Measurements from ENCODE around the gene OMG.
A peak's percentile ranks its signal among the peaks of the same experiment; 100 is the strongest.
"Not testable (repeated sequence)": the region's sequence is repeated elsewhere in the genome, so short reads cannot be mapped to it uniquely, and the experiment has no call there.

The OMG gene

DNA sequence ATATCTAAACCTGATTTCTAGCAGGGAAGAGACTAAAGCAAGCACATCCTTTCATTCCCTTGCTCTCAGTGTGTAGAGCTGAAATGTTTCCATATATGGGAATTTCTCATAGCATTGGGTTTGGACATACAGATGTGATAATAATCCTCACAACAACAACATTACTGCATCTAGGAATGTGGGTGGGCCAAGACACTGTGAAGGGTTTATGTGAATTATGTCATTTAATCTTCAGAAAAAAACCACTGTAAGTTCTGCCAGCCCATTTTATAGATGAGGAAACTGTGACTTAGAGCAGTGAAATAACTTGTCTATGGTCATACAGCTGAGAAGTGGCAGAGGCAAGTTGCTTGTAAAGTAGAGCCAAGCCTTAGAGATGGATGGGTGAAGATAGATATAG, 5.2 kb downstream of the OMG start:
- Histone ChIP-seq H4K91ac (ENCODE audit: low read depth, low read length) (no peak overlapping the region), H2BK5ac (ENCODE audit: low read depth, low read length, poor library complexity) (no peak overlapping the region), H3K14ac (ENCODE audit: low read length) (no peak overlapping the region), H3K27ac (ENCODE audit: low read depth, low read length) (no peak overlapping the region), H3K4me2 (ENCODE audit: low read length) (no peak overlapping the region), H3K18ac (ENCODE audit: low read length) (no peak overlapping the region), H3K9ac (ENCODE audit: low read length) (no peak overlapping the region), H3K4me1 (ENCODE audit: control insufficient read depth in 1 of 2, insufficient read depth in 2 of 2, low read length in 2 of 2) (no peaks in the 10 kb centered on the region), H4K8ac (ENCODE audit: low read depth, low read length) (no peak overlapping the region), H3K4ac (ENCODE audit: low read depth, low read length) (no peak overlapping the region), H2AK5ac (ENCODE audit: low read length) (no peak overlapping the region), H3K27me3 (ENCODE audit: insufficient read depth, low read length) (no peaks in the 10 kb centered on the region), H2BK120ac (ENCODE audit: insufficient read depth, low read length, poor library complexity) (no peak overlapping the region), H3K23ac (ENCODE audit: low read length) (no peak overlapping the region), H3K9me3 (ENCODE audit: insufficient read depth, low read depth, low read length) (no peaks in the 10 kb centered on the region), H3K79me1 (ENCODE audit: low read length) (no peaks in the 10 kb centered on the region), H3K79me2 (ENCODE audit: control insufficient read depth, insufficient read depth, low read length, poor library complexity) (no peaks in the 10 kb centered on the region), H3K36me3 (ENCODE audit: control insufficient read depth in 1 of 2, insufficient read depth in 2 of 2, low read length in 2 of 2) (peaks cover 2% of the 10 kb centered on the region in 2 experiments), H4K12ac (ENCODE audit: low read depth, low read length) (no peak overlapping the region), H2AFZ (ENCODE audit: insufficient read depth, low read length, poor library complexity) (no peak overlapping the region), H3K4me3 (ENCODE audit: low read depth, low read length) (no peak overlapping the region), H2BK12ac (ENCODE audit: low read length) (no peak overlapping the region)
- DNase-seq, result no peak

- H3K27ac ChIP-seq (ENCODE audit: low read depth, low read length), result no peak overlapping the region
- no peak overlapping the region for H3K23ac ChIP-seq (ENCODE audit: low read length)
- H3K4ac ChIP-seq (ENCODE audit: low read depth, low read length), result no peak overlapping the region
- H3K14ac ChIP-seq (ENCODE audit: low read length), result no peak overlapping the region
- no peaks in the 10 kb centered on the region for H3K4me1 ChIP-seq (ENCODE audit: control insufficient read depth in 1 of 2, insufficient read depth in 2 of 2, low read length in 2 of 2)
- H2AK5ac ChIP-seq (ENCODE audit: low read length), result no peak overlapping the region
- no peak overlapping the region for H4K91ac ChIP-seq (ENCODE audit: low read depth, low read length)
- no peak overlapping the region for H2BK12ac ChIP-seq (ENCODE audit: low read length)
- H4K8ac ChIP-seq (ENCODE audit: low read depth, low read length), result no peak overlapping the region
- H3K9me3 ChIP-seq (ENCODE audit: insufficient read depth, low read depth, low read length), result no peaks in the 10 kb centered on the region
- no peak overlapping the region for H2BK5ac ChIP-seq (ENCODE audit: low read depth, low read length, poor library complexity)
- no peak overlapping the region for H3K4me2 ChIP-seq (ENCODE audit: low read length)
- no peak overlapping the region for H2BK120ac ChIP-seq (ENCODE audit: insufficient read depth, low read length, poor library complexity)
- H3K4me3 ChIP-seq (ENCODE audit: low read depth, low read length), result no peak overlapping the region
- H3K79me2 ChIP-seq (ENCODE audit: control insufficient read depth, insufficient read depth, low read length, poor library complexity), result no peaks in the 10 kb centered on the region
- DNase-seq, result no peak
- no peak overlapping the region for H3K18ac ChIP-seq (ENCODE audit: low read length)
- H4K12ac ChIP-seq (ENCODE audit: low read depth, low read length), result no peak overlapping the region
- no CpG with 5 or more reads among the region's 3 CpGs for WGBS (ENCODE audit: extremely low coverage, insufficient coverage, insufficient read length)
- no peaks in the 10 kb centered on the region for H3K79me1 ChIP-seq (ENCODE audit: low read length)
- H3K27me3 ChIP-seq (ENCODE audit: insufficient read depth, low read length), result no peaks in the 10 kb centered on the region
- no peak overlapping the region for H3K9ac ChIP-seq (ENCODE audit: low read length)
- peaks cover 2% of the 10 kb centered on the region in 2 experiments for H3K36me3 ChIP-seq (ENCODE audit: control insufficient read depth in 1 of 2, insufficient read depth in 2 of 2, low read length in 2 of 2)
- no peak overlapping the region for H2AFZ ChIP-seq (ENCODE audit: insufficient read depth, low read length, poor library complexity)
Observed at GRCh38 chr17:31289790-31290189, 7.2 kb downstream of the OMG start.

- not testable (repeated sequence) for H4K8ac ChIP-seq (ENCODE audit: low read depth, low read length); H3K4me3 ChIP-seq (ENCODE audit: low read depth, low read length); H3K14ac ChIP-seq (ENCODE audit: low read length); H2BK12ac ChIP-seq (ENCODE audit: low read length); H2AK5ac ChIP-seq (ENCODE audit: low read length); H3K9me3 ChIP-seq (ENCODE audit: insufficient read depth, low read depth, low read length); H4K91ac ChIP-seq (ENCODE audit: low read depth, low read length); H4K12ac ChIP-seq (ENCODE audit: low read depth, low read length); H2BK5ac ChIP-seq (ENCODE audit: low read depth, low read length, poor library complexity); H3K36me3 ChIP-seq (ENCODE audit: control insufficient read depth in 1 of 2, insufficient read depth in 2 of 2, low read length in 2 of 2); H3K4me2 ChIP-seq (ENCODE audit: low read length); H2BK120ac ChIP-seq (ENCODE audit: insufficient read depth, low read length, poor library complexity); H3K79me1 ChIP-seq (ENCODE audit: low read length); H3K27me3 ChIP-seq (ENCODE audit: insufficient read depth, low read length); H2AFZ ChIP-seq (ENCODE audit: insufficient read depth, low read length, poor library complexity); H3K9ac ChIP-seq (ENCODE audit: low read length); H3K4ac ChIP-seq (ENCODE audit: low read depth, low read length); DNase-seq; H3K23ac ChIP-seq (ENCODE audit: low read length); H3K27ac ChIP-seq (ENCODE audit: low read depth, low read length); H3K79me2 ChIP-seq (ENCODE audit: control insufficient read depth, insufficient read depth, low read length, poor library complexity); H3K18ac ChIP-seq (ENCODE audit: low read length); H3K4me1 ChIP-seq (ENCODE audit: control insufficient read depth in 1 of 2, insufficient read depth in 2 of 2, low read length in 2 of 2)
- WGBS (ENCODE audit: extremely low coverage, insufficient coverage, insufficient read length), result no CpG with 5 or more reads among the region's 1 CpG
Observed at GRCh38 chr17:31287932-31288331, 9.1 kb downstream of the OMG start.

- Histone ChIP-seq H3K4me2 (ENCODE audit: low read length) (no peak overlapping the region), H2BK12ac (ENCODE audit: low read length) (no peak overlapping the region), H3K14ac (ENCODE audit: low read length) (no peak overlapping the region), H4K12ac (ENCODE audit: low read depth, low read length) (no peak overlapping the region), H3K9me3 (ENCODE audit: insufficient read depth, low read depth, low read length) (no peaks in the 10 kb centered on the region), H3K4me1 (ENCODE audit: control insufficient read depth in 1 of 2, insufficient read depth in 2 of 2, low read length in 2 of 2) (no peaks in the 10 kb centered on the region), H2AFZ (ENCODE audit: insufficient read depth, low read length, poor library complexity) (no peak overlapping the region), H3K9ac (ENCODE audit: low read length) (no peak overlapping the region), H4K8ac (ENCODE audit: low read depth, low read length) (no peak overlapping the region), H3K36me3 (ENCODE audit: control insufficient read depth in 1 of 2, insufficient read depth in 2 of 2, low read length in 2 of 2) (peaks cover 2 to 4% of the 10 kb centered on the region in 2 experiments), H3K23ac (ENCODE audit: low read length) (no peak overlapping the region), H2BK120ac (ENCODE audit: insufficient read depth, low read length, poor library complexity) (no peak overlapping the region), H2AK5ac (ENCODE audit: low read length) (no peak overlapping the region), H4K91ac (ENCODE audit: low read depth, low read length) (no peak overlapping the region), H3K4ac (ENCODE audit: low read depth, low read length) (no peak overlapping the region), H3K79me1 (ENCODE audit: low read length) (no peaks in the 10 kb centered on the region), H3K27me3 (ENCODE audit: insufficient read depth, low read length) (no peaks in the 10 kb centered on the region), H3K18ac (ENCODE audit: low read length) (no peak overlapping the region), H3K4me3 (ENCODE audit: low read depth, low read length) (no peak overlapping the region), H3K79me2 (ENCODE audit: control insufficient read depth, insufficient read depth, low read length, poor library complexity) (no peaks in the 10 kb centered on the region), H3K27ac (ENCODE audit: low read depth, low read length) (no peak overlapping the region), H2BK5ac (ENCODE audit: low read depth, low read length, poor library complexity) (no peak overlapping the region)
- DNase-seq, result no peak
- no CpG with 5 or more reads among the region's 1 CpG for WGBS (ENCODE audit: extremely low coverage, insufficient coverage, insufficient read length)
Observed at GRCh38 chr17:31286587-31286986, 10.5 kb downstream of the OMG start.

GRCh38 chr17:31283841-31284240, 13.2 kb downstream of the OMG start:
- H2AK5ac ChIP-seq (ENCODE audit: low read length), result no peak overlapping the region

More at GRCh38 chr17:31283841-31284240, 13.2 kb downstream of the OMG start:
- Histone ChIP-seq H3K79me2 (ENCODE audit: control insufficient read depth, insufficient read depth, low read length, poor library complexity) (no peaks in the 10 kb centered on the region), H3K4ac (ENCODE audit: low read depth, low read length) (no peak overlapping the region), H3K79me1 (ENCODE audit: low read length) (no peaks in the 10 kb centered on the region), H2AFZ (ENCODE audit: insufficient read depth, low read length, poor library complexity) (no peak overlapping the region), H3K18ac (ENCODE audit: low read length) (no peak overlapping the region), H3K36me3 (ENCODE audit: control insufficient read depth in 1 of 2, insufficient read depth in 2 of 2, low read length in 2 of 2) (peaks cover 4% of the 10 kb centered on the region in 2 experiments), H3K9me3 (ENCODE audit: insufficient read depth, low read depth, low read length) (no peaks in the 10 kb centered on the region), H3K23ac (ENCODE audit: low read length) (no peak overlapping the region), H4K8ac (ENCODE audit: low read depth, low read length) (no peak overlapping the region), H2BK12ac (ENCODE audit: low read length) (no peak overlapping the region), H2BK120ac (ENCODE audit: insufficient read depth, low read length, poor library complexity) (no peak overlapping the region), H2BK5ac (ENCODE audit: low read depth, low read length, poor library complexity) (no peak overlapping the region), H3K14ac (ENCODE audit: low read length) (no peak overlapping the region), H4K12ac (ENCODE audit: low read depth, low read length) (no peak overlapping the region), H3K4me3 (ENCODE audit: low read depth, low read length) (no peak overlapping the region), H3K27ac (ENCODE audit: low read depth, low read length) (no peak overlapping the region), H3K4me1 (ENCODE audit: control insufficient read depth in 1 of 2, insufficient read depth in 2 of 2, low read length in 2 of 2) (no peaks in the 10 kb centered on the region), H3K9ac (ENCODE audit: low read length) (no peak overlapping the region), H3K27me3 (ENCODE audit: insufficient read depth, low read length) (no peaks in the 10 kb centered on the region), H4K91ac (ENCODE audit: low read depth, low read length) (no peak overlapping the region), H3K4me2 (ENCODE audit: low read length) (no peak overlapping the region)
- peak in 1 of 2 donors; percentile 57 for DNase-seq
